ENCODE data around the gene HPN.

HPN gene

DNA sequence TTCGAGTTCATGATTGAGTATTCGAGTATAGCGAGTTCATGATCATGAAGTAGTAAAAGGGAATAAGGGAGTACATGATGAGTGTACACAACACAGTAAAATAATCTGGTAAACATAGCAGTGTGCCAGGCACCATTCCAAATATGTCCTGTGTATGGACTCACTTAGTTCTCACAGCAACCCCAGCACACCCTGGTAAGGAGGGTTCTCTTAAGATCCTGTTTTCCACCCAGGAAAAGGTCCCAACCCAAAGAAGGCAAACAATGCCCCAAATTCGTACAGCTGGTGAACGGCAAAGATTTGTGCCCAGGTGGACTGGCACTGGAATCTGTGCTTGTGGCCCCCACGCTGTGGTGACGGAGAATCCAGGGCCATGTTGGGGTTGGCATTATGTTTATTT is 21.4 kb downstream of the HPN start:
- no peak for TF ChIP-seq RAD21 (IDR thresholded peaks at IDR 0.05; ENCODE audit: low read depth)
- TF ChIP-seq FOXM1 (IDR thresholded peaks at IDR 0.05; ENCODE audit: borderline replicate concordance, low read depth), result no peak
- no peak for TF ChIP-seq YY1 (IDR thresholded peaks at IDR 0.05; ENCODE audit: low read depth)
- TF ChIP-seq TCF12 (IDR thresholded peaks at IDR 0.05; ENCODE audit: low read depth), result no peak
- no peak for TF ChIP-seq TAF1 (IDR thresholded peaks at IDR 0.05; ENCODE audit: low read depth)
- TF ChIP-seq, protein P1, sequence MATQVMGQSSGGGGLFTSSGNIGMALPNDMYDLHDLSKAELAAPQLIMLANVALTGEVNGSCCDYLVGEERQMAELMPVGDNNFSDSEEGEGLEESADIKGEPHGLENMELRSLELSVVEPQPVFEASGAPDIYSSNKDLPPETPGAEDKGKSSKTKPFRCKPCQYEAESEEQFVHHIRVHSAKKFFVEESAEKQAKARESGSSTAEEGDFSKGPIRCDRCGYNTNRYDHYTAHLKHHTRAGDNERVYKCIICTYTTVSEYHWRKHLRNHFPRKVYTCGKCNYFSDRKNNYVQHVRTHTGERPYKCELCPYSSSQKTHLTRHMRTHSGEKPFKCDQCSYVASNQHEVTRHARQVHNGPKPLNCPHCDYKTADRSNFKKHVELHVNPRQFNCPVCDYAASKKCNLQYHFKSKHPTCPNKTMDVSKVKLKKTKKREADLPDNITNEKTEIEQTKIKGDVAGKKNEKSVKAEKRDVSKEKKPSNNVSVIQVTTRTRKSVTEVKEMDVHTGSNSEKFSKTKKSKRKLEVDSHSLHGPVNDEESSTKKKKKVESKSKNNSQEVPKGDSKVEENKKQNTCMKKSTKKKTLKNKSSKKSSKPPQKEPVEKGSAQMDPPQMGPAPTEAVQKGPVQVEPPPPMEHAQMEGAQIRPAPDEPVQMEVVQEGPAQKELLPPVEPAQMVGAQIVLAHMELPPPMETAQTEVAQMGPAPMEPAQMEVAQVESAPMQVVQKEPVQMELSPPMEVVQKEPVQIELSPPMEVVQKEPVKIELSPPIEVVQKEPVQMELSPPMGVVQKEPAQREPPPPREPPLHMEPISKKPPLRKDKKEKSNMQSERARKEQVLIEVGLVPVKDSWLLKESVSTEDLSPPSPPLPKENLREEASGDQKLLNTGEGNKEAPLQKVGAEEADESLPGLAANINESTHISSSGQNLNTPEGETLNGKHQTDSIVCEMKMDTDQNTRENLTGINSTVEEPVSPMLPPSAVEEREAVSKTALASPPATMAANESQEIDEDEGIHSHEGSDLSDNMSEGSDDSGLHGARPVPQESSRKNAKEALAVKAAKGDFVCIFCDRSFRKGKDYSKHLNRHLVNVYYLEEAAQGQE (IDR thresholded peaks at IDR 0.05; ENCODE audit: low read depth), result no peak
- TF ChIP-seq, protein P2, sequence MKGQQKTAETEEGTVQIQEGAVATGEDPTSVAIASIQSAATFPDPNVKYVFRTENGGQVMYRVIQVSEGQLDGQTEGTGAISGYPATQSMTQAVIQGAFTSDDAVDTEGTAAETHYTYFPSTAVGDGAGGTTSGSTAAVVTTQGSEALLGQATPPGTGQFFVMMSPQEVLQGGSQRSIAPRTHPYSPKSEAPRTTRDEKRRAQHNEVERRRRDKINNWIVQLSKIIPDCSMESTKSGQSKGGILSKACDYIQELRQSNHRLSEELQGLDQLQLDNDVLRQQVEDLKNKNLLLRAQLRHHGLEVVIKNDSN (IDR thresholded peaks at IDR 0.05), result no peak
- TF ChIP-seq CEBPB (IDR thresholded peaks at IDR 0.05), result no peak
- no peak for TF ChIP-seq NFIC (IDR thresholded peaks at IDR 0.05)
- no peak for TF ChIP-seq ZBTB7A (IDR thresholded peaks at IDR 0.05; ENCODE audit: low read depth)
- TF ChIP-seq, protein P3, sequence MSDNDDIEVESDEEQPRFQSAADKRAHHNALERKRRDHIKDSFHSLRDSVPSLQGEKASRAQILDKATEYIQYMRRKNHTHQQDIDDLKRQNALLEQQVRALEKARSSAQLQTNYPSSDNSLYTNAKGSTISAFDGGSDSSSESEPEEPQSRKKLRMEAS (IDR thresholded peaks at IDR 0.05), result no peak
- no peak for TF ChIP-seq CREB1 (IDR thresholded peaks at IDR 0.05; ENCODE audit: low read depth)
- no peak for TF ChIP-seq EGR1 (IDR thresholded peaks at IDR 0.05)
- no peak for TF ChIP-seq TEAD4 (IDR thresholded peaks at IDR 0.05)
- no peak for TF ChIP-seq EP300 (IDR thresholded peaks at IDR 0.05; ENCODE audit: borderline replicate concordance)

DNA sequence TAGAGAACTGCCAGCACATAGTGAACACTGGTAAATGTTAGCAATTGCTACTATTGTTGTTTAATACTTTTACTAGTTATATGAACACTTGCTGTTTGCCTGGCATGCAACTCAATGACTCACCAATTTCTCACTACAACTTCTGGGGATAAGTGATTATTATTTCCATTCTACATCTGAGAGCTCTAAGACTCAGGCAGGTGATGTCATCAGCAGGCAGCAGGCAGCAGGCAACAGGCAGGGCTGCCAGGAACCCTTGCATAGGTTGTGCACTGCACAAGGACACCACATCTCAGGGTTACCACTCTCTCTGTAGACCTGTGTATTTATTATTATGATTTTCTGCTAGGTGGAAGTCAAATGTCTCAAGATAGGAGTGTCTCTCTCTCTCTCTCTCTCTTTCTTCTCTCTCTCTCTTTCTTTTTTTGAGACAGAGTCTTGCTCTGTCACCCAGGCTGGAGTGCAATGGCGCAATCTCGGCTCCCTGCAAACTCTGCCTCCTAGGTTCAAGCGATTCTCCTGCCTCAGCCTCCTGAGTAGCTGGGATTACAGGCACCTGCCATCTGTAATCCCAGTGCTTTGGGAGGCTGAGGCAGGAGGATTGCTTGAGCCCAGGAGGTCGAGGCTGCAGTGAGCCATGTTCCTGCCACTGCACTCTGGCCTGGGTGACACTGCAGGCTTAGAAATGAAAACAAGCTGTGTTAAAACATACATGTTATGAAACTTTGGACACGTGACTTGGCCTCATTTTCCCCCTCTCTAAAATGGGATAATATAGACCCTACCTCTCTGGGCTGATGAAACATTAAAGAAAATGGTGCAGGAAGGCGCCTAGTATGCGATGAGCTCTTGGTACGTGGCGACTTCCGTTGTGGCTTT is 22.7 kb downstream of the HPN start:
- TF ChIP-seq YY1 (IDR thresholded peaks at IDR 0.05; ENCODE audit: low read depth), result no peak
- no peak for TF ChIP-seq TEAD4 (IDR thresholded peaks at IDR 0.05)

DNA sequence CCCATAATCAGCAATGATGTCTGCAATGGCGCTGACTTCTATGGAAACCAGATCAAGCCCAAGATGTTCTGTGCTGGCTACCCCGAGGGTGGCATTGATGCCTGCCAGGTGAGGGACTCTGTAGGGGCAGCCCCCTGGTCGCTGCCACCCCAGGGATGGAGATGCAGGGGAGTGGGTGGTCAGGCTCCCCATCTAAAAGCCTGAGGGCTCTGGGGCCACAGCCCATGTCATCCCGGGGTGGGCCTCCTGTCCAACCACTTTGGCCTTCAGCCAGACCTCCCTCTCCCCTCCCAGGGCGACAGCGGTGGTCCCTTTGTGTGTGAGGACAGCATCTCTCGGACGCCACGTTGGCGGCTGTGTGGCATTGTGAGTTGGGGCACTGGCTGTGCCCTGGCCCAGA is 24.1 kb downstream of the HPN start:
- TF ChIP-seq EP300 (IDR thresholded peaks at IDR 0.05; ENCODE audit: borderline replicate concordance), result no peak
- TF ChIP-seq, protein P1 (IDR thresholded peaks at IDR 0.05; ENCODE audit: low read depth), result no peak
- no peak for TF ChIP-seq TCF12 (IDR thresholded peaks at IDR 0.05; ENCODE audit: low read depth)
- TF ChIP-seq ZBTB7A (IDR thresholded peaks at IDR 0.05; ENCODE audit: low read depth), result no peak
- no peak for TF ChIP-seq EGR1 (IDR thresholded peaks at IDR 0.05)
- TF ChIP-seq, protein P2 (IDR thresholded peaks at IDR 0.05), result no peak
- TF ChIP-seq TAF1 (IDR thresholded peaks at IDR 0.05; ENCODE audit: low read depth), result no peak
- TF ChIP-seq, protein P3 (IDR thresholded peaks at IDR 0.05), result no peak
- no peak for TF ChIP-seq RAD21 (IDR thresholded peaks at IDR 0.05; ENCODE audit: low read depth)
- no peak for TF ChIP-seq FOXM1 (IDR thresholded peaks at IDR 0.05; ENCODE audit: borderline replicate concordance, low read depth)
- no peak for TF ChIP-seq YY1 (IDR thresholded peaks at IDR 0.05; ENCODE audit: low read depth)
- no peak for TF ChIP-seq TEAD4 (IDR thresholded peaks at IDR 0.05)
- no peak for TF ChIP-seq CEBPB (IDR thresholded peaks at IDR 0.05)
- TF ChIP-seq CREB1 (IDR thresholded peaks at IDR 0.05; ENCODE audit: low read depth), result no peak

DNA sequence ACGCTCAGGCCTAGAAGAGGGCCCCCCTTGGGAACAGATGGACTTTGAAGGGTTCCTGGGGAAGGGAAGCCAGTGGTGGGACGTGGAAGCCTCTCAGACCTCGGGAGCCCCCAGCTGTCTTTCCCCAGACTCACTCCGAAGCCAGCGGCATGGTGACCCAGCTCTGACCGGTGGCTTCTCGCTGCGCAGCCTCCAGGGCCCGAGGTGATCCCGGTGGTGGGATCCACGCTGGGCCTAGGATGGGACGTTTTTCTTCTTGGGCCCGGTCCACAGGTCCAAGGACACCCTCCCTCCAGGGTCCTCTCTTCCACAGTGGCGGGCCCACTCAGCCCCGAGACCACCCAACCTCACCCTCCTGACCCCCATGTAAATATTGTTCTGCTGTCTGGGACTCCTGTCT is 24.6 kb downstream of the HPN start:
- TF ChIP-seq EGR1 (IDR thresholded peaks at IDR 0.05), result no peak
- TF ChIP-seq, protein P2 (IDR thresholded peaks at IDR 0.05), result no peak
- TF ChIP-seq FOXM1 (IDR thresholded peaks at IDR 0.05; ENCODE audit: borderline replicate concordance, low read depth), result no peak
- TF ChIP-seq EP300 (IDR thresholded peaks at IDR 0.05; ENCODE audit: borderline replicate concordance), result no peak
- no peak for TF ChIP-seq CEBPB (IDR thresholded peaks at IDR 0.05)
- TF ChIP-seq, protein P1 (IDR thresholded peaks at IDR 0.05; ENCODE audit: low read depth), result no peak
- TF ChIP-seq CREB1 (IDR thresholded peaks at IDR 0.05; ENCODE audit: low read depth), result no peak
- no peak for TF ChIP-seq RAD21 (IDR thresholded peaks at IDR 0.05; ENCODE audit: low read depth)
- no peak for TF ChIP-seq ZBTB7A (IDR thresholded peaks at IDR 0.05; ENCODE audit: low read depth)
- no peak for TF ChIP-seq NFIC (IDR thresholded peaks at IDR 0.05)
- TF ChIP-seq TAF1 (IDR thresholded peaks at IDR 0.05; ENCODE audit: low read depth), result no peak
- no peak for TF ChIP-seq TCF12 (IDR thresholded peaks at IDR 0.05; ENCODE audit: low read depth)
- no peak for TF ChIP-seq YY1 (IDR thresholded peaks at IDR 0.05; ENCODE audit: low read depth)
- TF ChIP-seq, protein P3 (IDR thresholded peaks at IDR 0.05), result no peak
- no peak for TF ChIP-seq TEAD4 (IDR thresholded peaks at IDR 0.05)

All from Ishikawa (cell line).